Measurements from ENCODE around the gene CYB561D2. TPM values are rescaled to one million over a fixed set of nuclear protein-coding genes. Genes with fewer than 3 reads are reported as not detected.

The CYB561D2 gene
- total and polyA plus RNA-seq, 10 of the 15 experiments (the other 5 are each of a cell fraction or from before 2014, with no cell fraction given): 7.6 to 39.2 (median 18.8) TPM

GRCh38 chr3:50378024-50378423, 27.4 kb downstream of the CYB561D2 start (continued):
- no peak for TF ChIP-seq FOS (IDR thresholded peaks at IDR 0.05; ENCODE audit: borderline replicate concordance, extremely low read depth, insufficient read length)
- no peak for TF ChIP-seq ZNF217 (IDR thresholded peaks at IDR 0.05)
- TF ChIP-seq SIN3A (IDR thresholded peaks at IDR 0.05; ENCODE audit: low read depth, low read length): no peak
- TF ChIP-seq E2F8 (IDR thresholded peaks at IDR 0.05; ENCODE audit: low read depth, partially characterized antibody): no peak
- TF ChIP-seq KLF5 (IDR thresholded peaks at IDR 0.05; ENCODE audit: partially characterized antibody): no peak
- TF ChIP-seq MTA3 (IDR thresholded peaks at IDR 0.05; ENCODE audit: borderline replicate concordance, low read length): no peak
- no peak for TF ChIP-seq HDAC6 (IDR thresholded peaks at IDR 0.05; ENCODE audit: unreplicated experiment)
- no peak for TF ChIP-seq ATF3 (IDR thresholded peaks at IDR 0.05; ENCODE audit: borderline replicate concordance, extremely low read depth, low read depth, low read length)
- no peak for TF ChIP-seq NR2C1 (IDR thresholded peaks at IDR 0.05)
- no peak for TF ChIP-seq EGR1 (IDR thresholded peaks at IDR 0.05; ENCODE audit: borderline replicate concordance in 1 of 2, low read depth in 2 of 2, low read length in 2 of 2)

GRCh38 chr3:50378757-50379156, 28.1 kb downstream of the CYB561D2 start:
- ChIA-PET POLR2A (no interaction called here), SMC1A (ENCODE audit: uncharacterized antibody, unreplicated experiment) (no interaction called here), CTCF (no interaction called here), RAD21 (ENCODE audit: unreplicated experiment) (no interaction called here)
- BruUV-seq (replicated peaks): no TSS peak
- H3K27ac ChIP-seq (ENCODE audit: control insufficient read depth, insufficient read depth): no peak overlapping the region
- no peaks in the 10 kb centered on the region for H4K20me1 ChIP-seq (ENCODE audit: control insufficient read depth, insufficient read depth)
- no peak overlapping the region for H3K4me3 ChIP-seq
- TF ChIP-seq BMI1 (IDR thresholded peaks at IDR 0.05; ENCODE audit: borderline replicate concordance) (no peak), SREBF2 (IDR thresholded peaks at IDR 0.05; ENCODE audit: low read length) (no peak)
- no peaks in the 10 kb centered on the region for H3K4me1 ChIP-seq (ENCODE audit: control insufficient read depth, insufficient read depth, low read length)
- ATAC-seq: no peak
- no peak for FAIRE-seq
- H3K27me3 ChIP-seq (replicated peaks in 1 of 2; ENCODE audit: control insufficient read depth in 2 of 2, insufficient read depth in 2 of 2, low read length in 1 of 2): no peaks in the 10 kb centered on the region
- H3K9me3 ChIP-seq (replicated peaks; ENCODE audit: control insufficient read depth, insufficient read depth, low read length): no peaks in the 10 kb centered on the region
- intact Hi-C loops (cut with micrococcal nuclease; ENCODE audit: unreplicated experiment) (no loop called here), in situ Hi-C loops (cut with MboI) (no loop called here)
- no peak overlapping the region for H3K4me2 ChIP-seq (ENCODE audit: control insufficient read depth, insufficient read depth)
- no peaks in the 10 kb centered on the region for H3K79me2 ChIP-seq (ENCODE audit: control insufficient read depth, insufficient read depth, low read length)
- 77% methylated on average over 17 of the region's 17 CpGs for WGBS (ENCODE audit: insufficient coverage, insufficient replicate concordance, low lambda C conversion rate, missing lambda C conversion rate)
- no peak for DNase-seq (ENCODE audit: low read depth, low spot score)
- no peaks in the 10 kb centered on the region for H3K36me3 ChIP-seq (ENCODE audit: control insufficient read depth in 2 of 2, insufficient read depth in 2 of 2, low read length in 1 of 2)
- no peak overlapping the region for H3K9ac ChIP-seq (ENCODE audit: control insufficient read depth, insufficient read depth, low read length)
- H2AFZ ChIP-seq (ENCODE audit: control insufficient read depth, low read depth, low read length): no peak overlapping the region

Data from GM12878 (cell line).